Measurements from ENCODE around the gene IDI1.
"Not testable (repeated sequence)": the region's sequence is repeated elsewhere in the genome, so short reads cannot be mapped to it uniquely, and the experiment has no call there.

The IDI1 gene

DNA sequence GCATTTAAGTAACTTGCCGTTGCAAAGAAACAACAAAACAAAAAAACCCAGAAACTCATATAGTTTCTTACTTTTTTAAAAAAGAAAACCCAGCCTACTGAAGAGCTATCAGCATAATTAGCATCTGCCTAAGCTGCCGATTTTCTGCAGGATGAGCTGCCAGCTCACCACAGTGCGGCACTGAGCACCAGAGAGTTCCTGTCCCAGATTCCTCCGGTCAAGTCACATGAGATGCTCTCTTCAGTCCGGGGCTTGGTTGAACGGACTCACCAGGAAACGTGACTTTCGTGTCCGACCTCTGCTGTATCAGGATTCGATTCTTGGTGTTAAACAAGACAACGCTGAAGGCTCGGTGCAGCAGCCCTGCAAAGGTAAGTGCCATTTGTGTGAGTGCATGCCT is 26.5 kb downstream of the IDI1 start:
- DNase-seq (ENCODE audit: low spot score), result no peak
- no peak overlapping the region for H3K27ac ChIP-seq
- H3K4me3 ChIP-seq, result no peak overlapping the region
- TF ChIP-seq, protein P1, sequence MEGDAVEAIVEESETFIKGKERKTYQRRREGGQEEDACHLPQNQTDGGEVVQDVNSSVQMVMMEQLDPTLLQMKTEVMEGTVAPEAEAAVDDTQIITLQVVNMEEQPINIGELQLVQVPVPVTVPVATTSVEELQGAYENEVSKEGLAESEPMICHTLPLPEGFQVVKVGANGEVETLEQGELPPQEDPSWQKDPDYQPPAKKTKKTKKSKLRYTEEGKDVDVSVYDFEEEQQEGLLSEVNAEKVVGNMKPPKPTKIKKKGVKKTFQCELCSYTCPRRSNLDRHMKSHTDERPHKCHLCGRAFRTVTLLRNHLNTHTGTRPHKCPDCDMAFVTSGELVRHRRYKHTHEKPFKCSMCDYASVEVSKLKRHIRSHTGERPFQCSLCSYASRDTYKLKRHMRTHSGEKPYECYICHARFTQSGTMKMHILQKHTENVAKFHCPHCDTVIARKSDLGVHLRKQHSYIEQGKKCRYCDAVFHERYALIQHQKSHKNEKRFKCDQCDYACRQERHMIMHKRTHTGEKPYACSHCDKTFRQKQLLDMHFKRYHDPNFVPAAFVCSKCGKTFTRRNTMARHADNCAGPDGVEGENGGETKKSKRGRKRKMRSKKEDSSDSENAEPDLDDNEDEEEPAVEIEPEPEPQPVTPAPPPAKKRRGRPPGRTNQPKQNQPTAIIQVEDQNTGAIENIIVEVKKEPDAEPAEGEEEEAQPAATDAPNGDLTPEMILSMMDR (IDR thresholded peaks at IDR 0.05), result no peak

DNA sequence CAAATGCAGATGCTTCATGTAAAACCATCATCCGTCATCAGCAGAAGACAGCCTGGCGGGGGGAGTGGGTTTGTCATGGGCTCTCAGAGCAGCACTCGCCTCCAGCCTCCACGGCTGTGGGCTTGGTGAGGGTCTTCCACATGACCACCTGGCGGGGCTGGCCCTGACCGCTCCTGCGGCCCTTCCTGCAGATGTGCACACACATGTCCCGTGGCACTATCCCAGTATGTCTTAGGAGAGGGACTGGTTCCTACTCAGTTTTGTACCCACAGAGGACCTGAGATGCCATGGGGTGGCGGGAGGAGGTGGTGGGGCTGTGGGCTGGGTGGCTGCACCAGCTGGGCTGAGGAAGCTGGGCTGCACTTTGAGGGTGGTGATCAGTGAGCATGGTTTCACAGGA is 28.0 kb downstream of the IDI1 start:
- DNase-seq (ENCODE audit: low spot score), result no peak
- TF ChIP-seq, protein P1 (IDR thresholded peaks at IDR 0.05), result no peak
- H3K4me3 ChIP-seq, result no peak overlapping the region
- H3K27ac ChIP-seq, result no peak overlapping the region

DNA sequence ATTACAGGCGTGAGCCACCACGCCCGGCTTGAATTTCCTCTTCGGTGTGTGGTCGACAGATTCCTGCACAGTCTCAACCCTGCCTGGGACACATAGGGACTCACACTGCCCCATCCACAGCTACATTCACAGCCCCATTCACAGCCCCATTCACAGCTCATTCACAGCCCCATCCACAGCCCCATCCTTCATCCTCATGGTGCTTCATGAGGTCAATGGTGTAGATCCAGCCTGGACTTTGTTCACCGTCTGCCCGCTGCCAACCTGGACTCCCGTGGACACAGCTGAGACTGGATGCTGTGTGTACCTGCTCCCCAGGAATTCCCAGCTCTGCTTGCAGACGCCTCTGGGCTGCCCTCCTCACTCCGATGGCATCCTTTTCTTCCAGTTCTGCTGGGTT is 28.5 kb downstream of the IDI1 start:
- no peak overlapping the region for H3K27ac ChIP-seq
- TF ChIP-seq, protein P1 (IDR thresholded peaks at IDR 0.05), result no peak
- H3K4me3 ChIP-seq, result no peak overlapping the region
- DNase-seq (ENCODE audit: low spot score), result no peak

DNA sequence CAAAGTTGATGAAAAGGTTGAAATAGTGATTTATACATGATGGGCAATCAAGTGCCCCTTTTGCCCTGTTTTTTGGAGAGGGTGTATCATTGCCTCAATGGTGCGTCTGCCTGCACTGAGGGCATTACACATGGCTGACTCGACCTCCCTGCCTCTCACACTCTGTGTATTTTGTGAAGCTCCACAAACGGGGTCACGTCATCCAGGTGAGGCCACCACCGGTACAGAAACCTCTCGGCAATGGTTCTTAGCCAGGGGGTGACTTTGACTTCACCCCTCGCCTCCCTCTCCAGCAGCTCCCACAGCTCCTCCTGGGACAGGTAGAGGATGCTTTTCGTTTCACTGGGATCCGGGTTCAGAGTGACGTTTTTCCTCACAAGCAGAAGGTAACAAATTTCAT is 29.6 kb downstream of the IDI1 start:
- no peak overlapping the region for H3K27ac ChIP-seq
- H3K4me3 ChIP-seq, result no peak overlapping the region
- TF ChIP-seq, protein P1 (IDR thresholded peaks at IDR 0.05), result no peak
- DNase-seq (ENCODE audit: low spot score), result no peak

DNA sequence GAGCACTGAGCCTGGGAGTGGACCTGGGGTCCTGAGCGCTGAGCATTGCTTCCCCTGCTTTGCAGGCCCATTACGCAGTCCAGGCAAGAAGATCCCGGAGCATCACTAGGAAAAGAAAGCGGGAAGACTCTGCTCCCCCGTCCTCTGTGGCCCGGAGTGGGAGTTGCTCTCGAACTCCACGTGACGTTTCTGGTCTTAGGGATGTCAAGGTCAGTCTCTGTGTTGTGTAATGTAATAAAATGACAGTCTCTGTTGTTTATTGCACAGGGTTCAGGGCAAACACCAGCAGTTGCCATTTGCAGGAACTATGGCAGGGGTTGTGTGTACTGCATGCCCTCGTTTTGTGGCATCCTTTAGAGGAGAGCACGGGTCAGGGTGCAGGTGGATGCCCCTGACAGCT is 33.2 kb downstream of the IDI1 start:
- Histone ChIP-seq H3K27ac (no peak overlapping the region), H3K4me3 (no peak overlapping the region)
- TF ChIP-seq, protein P1 (IDR thresholded peaks at IDR 0.05), result no peak
- DNase-seq (ENCODE audit: low spot score), result no peak

DNA sequence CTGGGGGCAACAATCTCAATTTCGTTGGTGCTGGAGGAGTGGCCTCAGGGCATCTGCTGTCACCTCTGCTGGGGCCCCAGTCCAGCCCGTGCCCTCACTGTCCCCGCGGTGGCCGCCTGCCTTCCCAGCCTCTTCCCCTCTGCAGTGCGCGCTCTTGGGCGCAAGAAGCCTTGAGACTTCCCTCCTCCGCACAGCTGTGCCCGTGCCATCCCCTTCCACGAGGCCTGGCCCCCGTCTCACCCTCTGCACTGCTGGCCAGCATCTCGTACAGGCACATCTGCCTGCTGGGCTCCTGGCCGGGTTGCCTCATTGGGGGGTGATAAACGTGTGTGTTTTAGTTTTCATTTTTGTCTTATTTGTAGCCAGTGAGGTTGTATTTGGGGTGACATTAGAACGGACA is 37.2 kb downstream of the IDI1 start:
- Histone ChIP-seq H3K4me3 (no peak overlapping the region), H3K27ac (no peak overlapping the region)
- DNase-seq (ENCODE audit: low spot score), result no peak
- TF ChIP-seq, protein P1 (IDR thresholded peaks at IDR 0.05), result no peak

DNA sequence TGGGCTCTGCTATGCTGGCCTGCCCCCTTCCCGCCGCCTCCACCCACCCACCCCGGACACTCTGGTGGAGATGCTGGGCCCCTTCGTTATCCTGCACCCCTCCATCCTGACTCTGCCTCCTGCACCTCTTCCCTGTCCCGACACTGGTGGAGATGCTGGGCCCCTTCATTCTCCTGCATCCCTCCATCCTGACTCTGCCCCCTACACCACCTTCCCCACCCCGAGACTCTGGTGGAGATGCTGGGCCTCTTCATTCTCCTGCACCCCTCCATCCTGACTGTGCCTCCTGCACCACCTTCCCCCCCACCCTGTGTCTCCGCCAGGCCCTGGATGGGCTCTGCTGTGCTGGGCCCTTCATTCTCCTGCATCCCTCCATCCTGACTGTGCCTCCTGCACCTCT is 38.2 kb downstream of the IDI1 start:
- H3K27ac ChIP-seq, result no peak overlapping the region
- DNase-seq (ENCODE audit: low spot score), result no peak
- TF ChIP-seq, protein P1 (IDR thresholded peaks at IDR 0.05), result no peak
- H3K4me3 ChIP-seq, result no peak overlapping the region

DNA sequence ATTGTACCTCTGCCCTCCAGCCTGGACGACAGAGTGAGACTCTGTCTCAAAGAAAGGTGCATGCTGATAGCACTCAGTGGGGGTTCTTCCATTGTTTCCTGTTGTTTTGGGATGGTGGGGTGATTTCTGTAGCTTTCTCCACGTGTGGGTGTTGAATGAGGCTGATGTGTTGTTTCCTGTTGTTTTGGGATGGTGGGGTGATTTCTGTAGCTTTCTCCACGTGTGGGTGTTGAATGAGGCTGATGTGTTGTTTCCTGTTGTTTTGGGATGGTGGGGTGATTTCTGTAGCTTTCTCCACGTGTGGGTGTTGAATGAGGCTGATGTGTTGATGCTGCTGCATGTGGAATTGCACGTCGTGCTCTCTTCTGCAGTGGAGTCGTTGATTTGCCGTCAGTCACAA is 39.0 kb downstream of the IDI1 start:
- H3K27ac ChIP-seq; H3K4me3 ChIP-seq; DNase-seq (ENCODE audit: low spot score): not testable (repeated sequence)
